Lung (tissue), 12 donors: ENCODE measurements around the gene LYPD8. TPM values are rescaled to one million over a fixed set of nuclear protein-coding genes. Genes with fewer than 3 reads are reported as not detected.

Source experiments
- ATAC-seq: fragments of 200-7000 bp; cut with Tn5 transposase; one replicate; pipeline ENCODE4 v1.9.1; 2020; ENCODE audit warnings: moderate number of reproducible peaks; ENCODE audit not compliant: insufficient read depth, low FRiP score
- DNase-seq, 3 donors: peaks; one replicate each; pipeline ENCODE4 v3.0.0-alpha.2; 2013 to 2017
- H3K27ac ChIP-seq, 2 donors: one replicate each; pipeline ENCODE4 v1.5.1; 2013; ENCODE audit warnings: mild to moderate bottlenecking in 2 of 2, moderate library complexity in 2 of 2, control low read depth in 1 of 2, inconsistent platforms in 1 of 2, low read depth in 1 of 2, low read length in 1 of 2
- H3K27me3 ChIP-seq, 3 donors: one replicate each; pipeline ENCODE4 v1.5.1; 2013; ENCODE audit warnings: low read length in 2 of 3; ENCODE audit not compliant: control insufficient read depth in 3 of 3, insufficient read depth in 3 of 3
- H3K36me3 ChIP-seq, 4 donors: one replicate each; pipeline ENCODE4 v1.5.1; 2013; ENCODE audit warnings: low read length in 4 of 4, mild to moderate bottlenecking in 1 of 4, moderate library complexity in 1 of 4; ENCODE audit not compliant: control insufficient read depth in 4 of 4, insufficient read depth in 4 of 4
- H3K4me1 ChIP-seq, 5 donors: one replicate each; pipeline ENCODE4 v1.5.1; 2013; ENCODE audit warnings: low read length in 5 of 5, mild to moderate bottlenecking in 2 of 5, moderate library complexity in 1 of 5; ENCODE audit not compliant: control insufficient read depth in 5 of 5, insufficient read depth in 5 of 5
- H3K4me3 ChIP-seq: one replicate; pipeline ENCODE4 v1.5.1; 2013; ENCODE audit warnings: mild to moderate bottlenecking, control low read depth, moderate library complexity
- H3K9ac ChIP-seq, 2 donors: one replicate each; pipeline ENCODE4 v1.5.1; 2013; ENCODE audit warnings: low read length in 2 of 2, control low read depth in 1 of 2; ENCODE audit not compliant: insufficient read depth in 1 of 2
- H3K9me3 ChIP-seq, 4 donors: one replicate each; pipeline ENCODE4 v1.5.1; 2013; ENCODE audit warnings: low read length in 3 of 4, mild to moderate bottlenecking in 1 of 4, moderate library complexity in 1 of 4; ENCODE audit not compliant: control insufficient read depth in 4 of 4, insufficient read depth in 3 of 4
- CTCF ChIP-seq: IDR thresholded peaks from 2 replicates; pipeline ENCODE4 v1.5.1; 2012; ENCODE audit warnings: mild to moderate bottlenecking; ENCODE audit errors: control extremely low read depth, extremely low read depth
- WGBS, 2 donors: extraction: QIAGEN DNeasy Blood & Tissue Kit; methylation state at CpG; one replicate each; pipeline ENCODE4 v1.1.7; 2013; 5-methylcytosine and 5-hydroxymethylcytosine counted together
- polyA plus RNA-seq, 2 donors: library from polyadenylated mRNA; stranded (reverse); fragments of 200-250 nt; gene quantifications; one replicate each; pipeline ENCODE4 v1.2.1, GENCODE V29; 2013
- total RNA-seq, 2 donors: library from RNA; depleted of rRNA in 1 of 2; stranded (reverse); fragments of >200 nt in 1 of 2; gene quantifications; one replicate each; pipeline ENCODE4 v1.2.1, GENCODE V29; 2014 to 2021
- donor health status: control.
- donor health status: control.
- donor health status: Bipolar disorder and iron deficiency.
- donor health status: healthy.
- donor health status: DM: yes; HTN: yes; CAD: no.

The LYPD8 gene
- total and polyA plus RNA-seq, 4 donors, result not detected

DNA sequence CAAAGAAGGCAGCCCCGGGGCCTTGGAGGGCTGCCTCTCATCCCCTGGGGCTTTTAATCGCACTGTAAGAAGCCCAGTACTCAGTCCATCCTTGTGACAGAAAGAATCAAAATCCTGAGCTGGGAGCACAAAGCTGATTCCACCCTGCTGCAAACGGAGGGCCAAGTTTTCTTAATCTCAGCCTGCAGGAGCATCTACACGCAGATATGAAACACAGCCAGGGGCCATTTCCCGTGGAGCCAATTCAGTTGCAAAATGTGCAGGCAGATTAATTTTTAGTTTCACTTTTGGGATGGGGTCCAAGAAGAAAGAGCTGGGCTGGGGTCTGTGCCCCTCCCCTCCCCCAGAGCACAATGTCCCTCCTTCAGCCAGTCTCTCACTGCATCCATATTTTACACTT lies 4.4 kb downstream of the LYPD8 start:
- DNase-seq (no peak), ATAC-seq (no peak)
- peaks cover 0 to 6% (median 0%) of the 10 kb centered on the region in 4 donors for H3K36me3 ChIP-seq
- H3K4me1 ChIP-seq, result peaks cover 0 to 5% (median 0%) of the 10 kb centered on the region in 5 donors
- H3K27ac ChIP-seq, result no peak overlapping the region
- no peak for TF ChIP-seq CTCF
- peaks cover 0 to 14% (median 10%) of the 10 kb centered on the region in 4 donors for H3K9me3 ChIP-seq
- 60 to 61% methylated on average over 5 of the region's 5 CpGs for WGBS, 2 donors
- no peak overlapping the region for H3K9ac ChIP-seq
- H3K4me3 ChIP-seq, result no peak overlapping the region
- no peaks in the 10 kb centered on the region for H3K27me3 ChIP-seq

DNA sequence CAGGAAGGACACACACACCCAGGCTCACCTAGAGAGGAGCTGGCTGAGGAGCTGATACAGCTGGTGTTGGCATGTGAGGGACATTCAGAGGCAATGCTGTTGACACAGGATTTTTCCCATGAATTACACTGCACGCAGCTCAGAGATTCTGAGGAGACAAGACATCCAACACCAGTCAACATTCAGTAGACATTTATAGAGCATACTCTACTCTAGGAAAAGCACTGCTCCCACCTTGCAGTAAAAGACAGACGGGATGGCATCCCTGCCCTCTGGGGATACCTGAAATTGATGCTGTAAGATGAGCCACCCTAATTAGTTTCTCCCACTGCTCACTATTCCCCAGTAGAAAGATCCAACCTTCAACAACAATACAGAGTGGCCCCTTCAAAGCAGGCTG lies 5.1 kb downstream of the LYPD8 start:
- TF ChIP-seq CTCF, result no peak
- Histone ChIP-seq H3K27ac (no peak overlapping the region), H3K4me1 (peaks cover 0 to 5% (median 0%) of the 10 kb centered on the region in 5 donors), H3K9me3 (peaks cover 0 to 14% (median 8%) of the 10 kb centered on the region in 4 donors), H3K9ac (no peak overlapping the region), H3K27me3 (no peaks in the 10 kb centered on the region), H3K4me3 (no peak overlapping the region), H3K36me3 (peaks cover 0 to 6% (median 0%) of the 10 kb centered on the region in 4 donors)
- ATAC-seq (no peak), DNase-seq (no peak)
- 72 to 90% methylated on average over 2 of the region's 2 CpGs for WGBS, 2 donors

DNA sequence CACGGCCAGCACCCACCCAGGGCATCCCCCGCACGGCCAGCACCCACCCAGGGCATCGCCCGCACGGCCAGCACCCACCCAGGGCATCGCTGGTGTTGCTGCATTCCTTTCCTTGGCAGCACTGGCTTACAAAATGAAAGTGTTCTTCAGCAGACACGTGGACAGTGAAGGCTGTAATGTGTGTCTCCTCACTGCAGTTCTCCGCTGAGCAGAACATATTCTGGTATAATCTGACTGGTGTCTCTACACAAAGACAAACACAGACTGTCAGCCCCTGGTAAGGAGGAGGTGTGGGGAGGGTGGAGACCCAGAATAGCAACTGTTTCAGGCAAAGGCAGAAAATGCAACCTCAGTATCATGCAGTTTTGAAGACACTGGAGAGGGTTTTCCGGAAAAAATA lies 7.3 kb downstream of the LYPD8 start:
- DNase-seq (no peak), ATAC-seq (no peak)
- no peak overlapping the region for H3K9ac ChIP-seq
- peaks cover 0 to 5% (median 0%) of the 10 kb centered on the region in 5 donors for H3K4me1 ChIP-seq
- peaks cover 0 to 1% (median 0%) of the 10 kb centered on the region in 4 donors for H3K36me3 ChIP-seq
- no peaks in the 10 kb centered on the region for H3K27me3 ChIP-seq
- no peak for TF ChIP-seq CTCF
- H3K9me3 ChIP-seq, result peaks cover 0 to 3% (median 0%) of the 10 kb centered on the region in 4 donors
- WGBS, 2 donors, result 89% methylated on average over 7 to 9 of the region's 10 CpGs
- H3K27ac ChIP-seq, result no peak overlapping the region
- H3K4me3 ChIP-seq, result no peak overlapping the region

DNA sequence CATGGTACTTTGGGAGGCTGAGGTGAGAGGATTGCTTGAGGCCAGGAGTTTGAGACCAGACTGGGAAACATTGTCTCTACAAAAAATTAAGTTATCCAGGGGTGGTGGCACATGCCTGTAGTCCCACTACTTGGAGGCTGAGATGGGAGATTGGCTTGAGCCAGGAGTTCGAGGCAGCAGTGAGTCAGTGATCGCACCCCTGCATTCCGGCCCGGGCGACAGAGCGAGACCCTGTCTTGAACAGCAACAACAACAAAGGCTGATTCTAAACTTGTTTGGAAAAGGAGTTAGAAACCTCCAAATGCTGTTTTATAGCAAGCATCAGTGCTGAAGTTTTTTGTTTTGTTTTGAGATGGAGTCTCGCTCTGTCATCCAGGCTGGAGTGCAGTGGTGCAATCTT lies 14.7 kb downstream of the LYPD8 start:
- TF ChIP-seq CTCF, result no peak
- ATAC-seq (no peak), DNase-seq (no peak)
- H3K9me3 ChIP-seq, result peaks cover 0 to 18% (median 2%) of the 10 kb centered on the region in 4 donors
- no peaks in the 10 kb centered on the region for H3K36me3 ChIP-seq
- no peaks in the 10 kb centered on the region for H3K27me3 ChIP-seq
- no peak overlapping the region for H3K27ac ChIP-seq
- no peaks in the 10 kb centered on the region for H3K4me1 ChIP-seq
- no peak overlapping the region for H3K9ac ChIP-seq
- 87 to 91% methylated on average over 7 of the region's 7 CpGs for WGBS, 2 donors
- no peak overlapping the region for H3K4me3 ChIP-seq
